SHP77 treated with DMSO at 0.1 percent for 48 hours (cell line): Measurements from ENCODE around the gene TRAPPC12.

Experiments
- DNase-seq: peaks from one replicate; lab custom pipeline; 2025; lab: John Stamatoyannopoulos, UW

The TRAPPC12 gene

DNA sequence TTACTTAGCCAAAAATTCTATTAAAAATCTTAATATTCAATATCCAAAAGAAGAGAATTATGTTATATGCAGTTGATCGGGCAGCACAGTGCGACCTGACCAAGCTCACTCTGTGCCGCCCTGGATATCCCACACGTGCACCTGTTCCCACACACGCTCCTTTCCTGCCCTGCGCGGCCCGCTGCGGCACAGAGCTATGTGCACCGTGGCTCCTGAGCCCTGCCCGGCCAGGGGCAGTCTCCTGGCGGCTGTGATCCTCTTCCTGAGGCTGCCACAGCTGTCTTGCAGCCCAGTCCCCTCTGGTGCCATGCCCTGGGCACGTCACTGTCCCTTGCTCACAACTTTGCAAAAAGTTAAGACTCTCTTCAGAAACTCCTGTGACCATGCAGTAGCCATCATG lies 29.3 kb downstream of the TRAPPC12 start:
- no peak for DNase-seq

DNA sequence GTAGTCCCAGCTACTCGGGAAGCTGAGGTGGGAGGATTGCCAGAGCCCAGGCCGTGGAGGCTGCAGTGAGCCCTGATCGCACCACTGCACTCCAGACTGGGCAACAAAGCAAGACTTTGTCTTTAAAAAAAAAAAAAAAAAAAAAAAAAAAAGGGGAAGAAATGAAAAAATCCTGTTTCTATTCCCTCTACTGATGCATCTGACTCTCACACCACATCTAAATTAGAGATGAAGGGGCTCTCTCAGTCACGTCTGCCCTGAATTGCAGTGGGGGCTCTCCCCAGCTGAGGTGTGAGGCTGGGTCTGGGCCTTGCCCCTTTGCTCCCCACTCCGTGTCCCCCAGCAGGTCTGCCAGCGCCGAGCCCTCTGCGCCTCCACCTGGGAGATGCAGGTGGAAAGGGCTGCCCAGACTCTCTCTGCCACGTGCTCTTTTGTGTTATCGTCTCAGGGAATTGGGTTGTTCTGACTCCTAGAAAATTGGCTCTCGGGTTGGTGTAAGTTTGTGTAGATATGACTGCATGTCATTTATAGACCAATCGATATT lies 30.2 kb downstream of the TRAPPC12 start:
- DNase-seq, result no peak

DNA sequence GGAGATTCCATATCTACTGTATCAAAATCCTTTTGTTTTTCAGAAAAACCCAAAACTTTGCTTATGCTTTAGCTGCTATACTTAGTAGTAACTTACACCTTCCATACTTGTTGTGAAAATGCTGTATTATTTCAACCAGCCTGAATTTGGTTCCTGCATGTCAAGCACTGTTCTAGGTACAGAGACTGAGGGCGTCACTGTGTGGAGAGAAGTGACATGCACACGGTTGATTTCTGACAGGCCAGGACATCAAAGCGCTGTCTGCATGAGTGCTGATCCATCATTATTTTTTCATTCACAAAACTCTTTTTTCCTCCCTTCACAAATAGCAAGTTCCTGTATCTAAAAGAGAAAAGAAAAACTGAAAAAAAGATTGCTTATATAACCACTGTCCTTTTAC lies 31.6 kb downstream of the TRAPPC12 start:
- DNase-seq, result no peak

DNA sequence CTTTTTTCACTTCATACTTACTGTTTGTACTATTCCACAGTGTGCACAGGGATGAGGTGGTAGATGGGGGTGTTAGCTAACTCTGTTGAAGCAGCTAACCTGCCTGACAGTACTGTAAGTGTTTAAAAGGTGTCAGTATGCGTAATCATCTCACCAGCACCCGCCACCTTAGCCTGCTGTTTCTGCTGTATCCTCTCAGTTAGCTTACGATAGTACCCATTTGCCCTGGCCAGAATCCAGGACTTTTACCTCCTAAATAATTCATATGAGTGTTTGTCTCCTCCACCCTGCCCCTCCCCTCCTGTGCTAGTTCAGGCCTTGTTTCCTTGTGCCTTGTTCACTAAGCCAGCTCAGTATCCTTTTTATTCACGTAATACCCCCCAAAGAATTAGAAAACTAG lies 34.2 kb downstream of the TRAPPC12 start:
- no peak for DNase-seq

DNA sequence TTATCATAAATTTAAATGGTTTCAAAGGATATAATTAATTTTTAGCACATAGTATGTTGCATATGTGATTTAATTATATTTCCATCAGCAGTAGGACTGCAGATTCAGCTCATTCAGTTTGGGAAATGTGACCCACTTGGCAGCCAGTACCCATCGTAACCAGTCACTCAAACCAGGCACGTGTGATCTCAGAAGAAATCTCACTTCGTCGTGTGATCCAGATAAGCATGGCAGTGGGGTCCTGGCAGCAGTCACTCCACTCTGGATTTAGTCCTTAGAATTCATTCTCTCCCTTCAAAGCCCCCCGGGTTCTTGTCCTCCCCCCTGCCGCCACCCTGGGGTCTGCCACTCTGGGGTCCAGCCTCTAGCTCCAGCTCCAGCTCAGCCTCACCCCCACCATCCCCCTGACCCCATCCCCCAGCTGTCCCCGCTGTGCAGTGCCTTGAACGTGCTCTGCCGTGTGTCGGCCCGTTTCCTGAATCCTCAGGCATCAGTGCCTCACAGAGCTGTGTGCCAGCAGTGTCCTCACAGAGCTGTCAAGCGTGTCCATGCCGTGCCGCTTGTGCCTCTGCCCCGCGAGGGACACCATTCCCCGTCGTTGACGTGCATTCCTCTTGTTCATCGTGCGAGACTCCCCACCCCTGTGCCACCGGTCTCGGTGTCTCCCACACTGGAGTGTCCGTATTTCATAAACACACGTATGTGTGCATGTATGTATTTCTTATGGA lies 34.8 kb downstream of the TRAPPC12 start:
- DNase-seq, result no peak

DNA sequence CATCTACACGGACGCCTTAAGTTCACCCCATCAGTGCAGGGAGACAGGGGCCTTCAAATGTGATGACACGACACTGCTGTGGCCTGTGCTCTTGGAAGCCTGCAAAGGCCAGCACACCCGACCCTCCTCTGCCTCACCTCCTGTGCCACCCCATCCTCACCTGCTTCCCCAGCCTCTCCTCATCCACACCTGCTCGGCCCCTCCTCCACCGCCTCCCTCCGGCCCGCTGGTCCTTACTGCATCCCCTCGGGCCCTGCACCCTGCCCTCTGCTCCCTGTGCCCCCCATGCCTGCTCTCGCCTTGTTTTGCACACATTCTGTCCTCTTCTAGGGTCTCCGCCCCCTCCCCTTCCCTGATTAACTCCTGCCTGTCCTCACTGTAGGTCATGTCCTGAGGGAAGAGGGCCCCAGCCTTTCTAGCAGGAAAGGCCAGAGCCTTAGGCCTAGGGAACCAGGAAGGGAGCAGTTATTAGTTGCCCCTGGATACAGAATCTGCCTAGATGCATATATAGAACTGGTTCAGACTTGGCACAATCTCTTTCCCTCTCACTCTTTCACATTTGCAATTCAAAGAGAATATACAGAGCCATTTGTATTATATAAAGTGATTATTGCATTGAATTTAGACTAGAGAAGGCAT lies 39.4 kb downstream of the TRAPPC12 start:
- no peak for DNase-seq

DNA sequence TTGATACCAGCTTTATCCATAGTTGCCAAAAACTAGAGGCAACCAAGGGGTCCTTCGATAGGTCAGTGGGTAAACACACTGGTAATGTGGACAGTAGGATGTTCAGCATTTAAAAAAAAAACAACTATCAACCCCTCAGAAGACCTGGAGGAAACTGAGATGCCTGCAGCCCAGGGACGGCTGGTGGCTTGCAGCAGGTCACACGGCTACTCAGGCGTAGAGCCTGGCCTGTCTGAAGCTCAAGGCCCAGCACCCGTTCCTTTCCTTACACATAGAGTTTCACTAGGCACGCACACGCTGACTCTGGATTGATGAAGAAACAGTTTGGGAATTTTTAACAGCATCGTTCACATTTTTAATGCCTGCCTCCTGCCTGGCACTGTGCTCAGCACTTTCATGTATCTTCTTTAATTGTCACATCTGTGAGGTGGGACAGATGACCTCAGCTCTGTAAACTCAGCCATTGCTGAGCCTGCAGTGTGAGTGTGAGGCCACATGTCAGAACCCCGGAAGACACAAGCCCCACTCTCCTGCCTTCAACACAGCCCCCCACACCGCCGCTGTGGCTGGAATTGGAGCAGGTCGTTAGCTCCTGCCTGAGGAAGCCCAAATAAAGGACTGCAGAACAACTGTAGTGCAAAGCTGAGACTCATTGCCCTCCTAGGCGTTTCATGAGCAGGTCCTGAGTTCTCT lies 40.7 kb downstream of the TRAPPC12 start:
- no peak for DNase-seq

DNA sequence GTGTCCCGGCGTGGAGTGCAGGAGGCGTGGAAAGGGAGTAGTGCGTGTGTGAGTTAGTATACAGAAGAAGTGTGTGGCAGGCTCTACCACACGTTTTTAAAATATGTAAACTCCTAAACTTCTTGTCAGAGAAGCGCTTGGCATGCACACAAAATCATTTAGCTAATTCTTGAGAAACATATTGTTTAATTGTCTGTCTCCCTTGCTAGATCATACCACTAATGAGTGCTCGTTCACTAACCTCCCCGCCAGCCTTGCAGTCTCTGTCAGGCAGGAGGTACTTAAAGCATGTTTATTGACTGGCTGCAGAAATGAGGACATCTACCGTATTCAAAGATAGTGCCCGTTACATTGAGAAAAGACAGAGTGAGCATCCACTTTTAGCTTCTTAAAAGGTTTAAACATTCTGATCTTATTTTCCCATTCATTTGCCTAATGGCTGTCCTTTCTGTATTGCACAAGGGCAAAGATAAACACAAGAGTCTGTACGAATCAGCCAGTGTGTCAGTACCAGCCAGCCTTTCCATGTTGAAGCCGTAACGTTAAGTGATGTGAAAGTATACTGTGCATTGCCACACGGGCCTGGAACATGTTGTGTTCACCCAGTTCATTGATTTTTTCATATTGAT lies 41.4 kb downstream of the TRAPPC12 start:
- no peak for DNase-seq

DNA sequence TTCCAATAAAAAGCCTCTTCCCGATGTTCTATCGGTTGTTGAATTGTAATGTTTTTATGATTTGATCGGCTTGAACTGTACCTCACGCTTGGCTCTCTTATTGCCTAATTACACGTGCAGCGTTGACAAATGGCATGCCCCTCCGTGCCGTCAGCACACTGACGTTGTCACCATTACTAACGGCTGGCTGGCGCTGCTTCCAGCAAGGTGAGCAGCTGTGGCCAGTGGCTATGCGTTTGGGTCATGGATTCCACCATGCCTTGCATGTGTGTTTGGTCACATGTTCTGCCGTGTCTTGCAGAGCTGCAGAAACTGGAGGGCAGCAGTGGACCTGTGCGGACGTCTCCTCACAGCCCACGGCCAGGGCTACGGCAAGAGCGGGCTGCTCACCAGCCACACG lies 42.1 kb downstream of the TRAPPC12 start:
- no peak for DNase-seq

DNA sequence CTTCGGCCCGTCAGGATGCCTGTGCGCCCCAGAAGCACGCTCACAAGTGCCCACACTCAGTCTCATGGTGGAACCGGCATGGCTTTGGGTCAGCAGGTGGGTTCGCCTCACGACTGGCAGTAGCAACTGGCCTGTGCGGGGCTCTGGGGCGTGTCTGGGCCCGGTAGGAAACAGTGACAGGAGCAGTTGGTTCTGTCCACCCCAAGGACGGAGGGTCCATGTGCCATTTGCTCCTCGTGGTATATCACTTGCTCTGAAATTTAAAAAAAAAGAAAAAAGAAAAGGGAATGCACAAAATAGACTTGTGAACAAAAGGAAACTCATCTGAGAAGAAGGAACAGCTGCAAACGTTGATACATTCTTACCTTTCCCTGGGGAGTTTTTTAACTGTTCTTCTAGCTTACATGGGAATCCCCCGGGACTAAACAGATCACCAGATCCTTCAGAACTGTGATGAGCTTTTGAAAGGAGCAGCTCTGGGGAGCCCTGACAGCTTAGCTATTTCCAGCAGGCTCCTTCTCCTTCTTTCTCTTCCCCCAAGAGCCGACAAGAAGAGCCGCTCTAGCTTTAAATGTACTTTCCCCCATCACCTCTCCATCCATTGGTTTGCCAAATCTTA lies 42.8 kb downstream of the TRAPPC12 start:
- DNase-seq, result no peak

DNA sequence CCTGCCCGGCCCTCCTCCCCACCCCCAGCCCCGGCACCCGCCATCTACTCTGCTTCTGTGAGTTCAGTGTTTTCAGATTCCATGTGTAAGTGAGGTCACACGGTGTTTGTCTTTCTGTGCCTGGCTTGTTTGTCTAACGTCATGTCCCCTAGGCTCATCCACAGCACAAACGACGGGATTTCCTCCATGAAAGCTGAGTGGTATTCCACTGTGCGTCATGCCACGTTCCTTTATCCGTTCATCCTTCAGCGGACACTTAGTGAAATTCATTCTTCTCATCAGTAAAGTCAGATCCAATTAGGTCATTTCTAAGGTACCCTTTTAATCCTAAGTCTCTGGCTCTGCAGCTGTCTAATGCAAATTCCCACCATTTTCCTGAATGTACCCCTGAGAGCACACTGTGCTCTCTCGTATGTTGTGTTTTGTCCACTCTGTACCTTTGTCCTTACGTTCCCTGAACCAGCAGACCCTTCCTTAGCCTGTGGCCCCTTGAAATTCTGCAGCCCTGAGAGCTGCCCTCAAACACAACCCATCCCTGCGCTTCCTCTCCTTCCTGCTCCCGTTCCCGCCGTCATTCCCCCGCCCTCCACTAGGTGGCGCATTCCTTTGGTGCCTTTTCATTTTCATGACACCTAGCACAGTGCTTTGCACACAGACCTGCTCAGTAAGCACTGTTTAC lies 44.1 kb downstream of the TRAPPC12 start:
- peak; percentile 91 for DNase-seq

DNA sequence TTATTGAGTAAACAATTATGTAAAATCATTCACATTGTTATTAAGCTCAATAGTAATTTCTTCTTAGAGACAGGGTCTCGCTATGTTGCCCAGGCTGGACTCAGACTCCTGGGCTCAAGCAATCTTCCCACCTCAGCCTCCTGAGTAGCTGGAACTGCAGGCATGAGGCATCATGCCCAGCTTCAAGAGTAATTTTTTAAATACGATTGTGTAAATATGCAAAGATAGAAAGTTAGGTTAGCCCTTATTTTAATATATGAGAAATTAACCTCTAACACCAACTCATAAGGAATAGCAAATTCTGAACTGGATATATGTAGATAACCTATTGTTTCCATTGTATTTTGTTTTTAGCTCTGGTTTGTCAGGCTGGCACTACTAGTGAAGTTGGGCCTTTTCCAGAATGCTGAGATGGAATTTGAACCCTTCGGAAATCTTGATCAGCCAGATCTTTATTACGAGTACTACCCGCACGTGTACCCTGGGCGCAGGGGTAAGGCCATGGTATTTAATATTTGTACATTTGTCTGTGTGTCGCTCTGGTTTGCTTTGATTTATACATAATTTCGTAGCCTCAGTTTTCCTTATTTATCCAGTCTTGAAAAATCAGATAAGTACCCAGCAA lies 44.8 kb downstream of the TRAPPC12 start:
- no peak for DNase-seq

DNA sequence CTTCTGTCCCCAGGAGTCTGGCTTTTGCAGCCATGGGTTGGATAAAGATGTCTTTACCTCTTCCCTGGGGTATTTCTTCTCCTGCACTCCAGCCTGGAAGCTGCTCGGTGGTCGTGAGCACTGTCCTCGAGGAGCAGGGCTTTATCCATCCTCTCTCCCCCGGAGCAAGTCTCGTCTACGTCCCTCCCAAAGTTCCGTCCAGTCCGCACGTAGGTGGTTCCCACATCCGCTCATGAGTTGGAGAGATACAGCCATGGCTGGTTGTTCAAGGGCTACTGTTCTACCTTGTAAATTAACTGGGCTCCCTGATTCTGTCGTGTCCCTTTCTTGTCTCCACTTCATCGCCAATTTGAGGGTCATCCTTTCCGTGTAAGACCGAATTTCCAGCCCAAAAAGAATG lies 47.1 kb downstream of the TRAPPC12 start:
- no peak for DNase-seq

DNA sequence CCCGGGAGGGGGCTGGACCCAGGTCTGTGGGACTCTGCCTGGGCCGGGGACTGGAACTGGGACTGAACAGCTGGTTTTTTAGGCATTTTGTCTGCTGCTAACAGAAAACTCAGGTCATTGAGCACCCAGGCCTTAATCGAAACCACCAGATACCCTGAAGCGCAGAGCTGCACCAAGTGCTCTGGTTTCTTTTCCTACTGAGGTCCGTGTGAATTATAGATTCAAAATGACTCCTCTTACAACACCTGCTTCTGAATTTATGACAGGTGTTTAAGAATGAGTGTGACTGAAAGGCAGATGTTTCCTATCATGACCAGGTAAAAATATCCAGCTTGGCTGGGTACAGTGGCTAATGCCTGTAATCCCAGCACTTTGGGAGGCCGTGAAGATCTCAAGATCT lies 47.8 kb downstream of the TRAPPC12 start:
- DNase-seq, result no peak

DNA sequence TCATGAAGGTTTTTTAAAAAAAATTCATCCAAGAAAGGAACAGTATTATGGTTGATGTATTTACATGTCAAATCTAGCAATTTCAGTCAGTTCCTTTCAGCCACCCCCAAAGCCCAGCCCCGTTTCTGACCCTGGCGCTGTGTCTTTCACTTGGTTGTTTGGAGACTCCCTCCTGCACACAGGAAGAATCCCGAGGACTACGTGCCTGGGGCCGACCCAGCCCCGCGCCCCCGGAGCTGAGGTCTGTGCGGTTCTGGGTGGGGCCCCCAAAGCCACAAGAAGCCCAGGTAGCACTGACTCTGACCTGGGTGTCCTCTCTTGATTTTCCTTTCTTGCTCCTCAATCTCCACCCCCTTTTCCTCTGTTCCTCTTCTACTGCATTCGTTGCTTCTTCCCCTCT lies 49.1 kb downstream of the TRAPPC12 start:
- DNase-seq, result no peak

DNA sequence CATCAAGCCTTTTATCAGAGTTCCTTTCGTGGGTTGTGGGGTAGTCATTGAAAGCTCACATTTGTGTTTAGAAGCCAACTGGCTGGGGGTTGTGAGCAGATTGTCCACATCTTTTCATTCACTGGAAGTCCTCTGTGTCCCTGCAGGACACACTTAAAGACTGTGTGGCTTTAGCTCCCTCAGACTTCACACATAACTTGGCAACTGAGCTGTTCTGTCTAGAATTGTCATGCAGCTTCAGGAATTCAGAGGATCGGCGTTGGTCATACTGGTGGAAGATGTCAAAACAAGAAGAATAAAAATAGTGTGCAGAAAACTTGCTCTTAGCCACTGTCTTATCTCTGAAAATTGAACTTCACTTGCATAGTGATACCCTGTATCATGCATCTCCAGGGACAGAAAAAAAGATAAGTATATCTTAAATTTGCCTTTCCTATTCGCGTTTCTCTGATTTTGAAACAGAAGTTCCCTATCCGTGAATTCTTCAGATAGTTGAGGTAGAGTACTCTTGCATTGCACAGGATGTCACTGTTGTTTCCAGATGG lies 49.6 kb downstream of the TRAPPC12 start:
- no peak for DNase-seq

DNA sequence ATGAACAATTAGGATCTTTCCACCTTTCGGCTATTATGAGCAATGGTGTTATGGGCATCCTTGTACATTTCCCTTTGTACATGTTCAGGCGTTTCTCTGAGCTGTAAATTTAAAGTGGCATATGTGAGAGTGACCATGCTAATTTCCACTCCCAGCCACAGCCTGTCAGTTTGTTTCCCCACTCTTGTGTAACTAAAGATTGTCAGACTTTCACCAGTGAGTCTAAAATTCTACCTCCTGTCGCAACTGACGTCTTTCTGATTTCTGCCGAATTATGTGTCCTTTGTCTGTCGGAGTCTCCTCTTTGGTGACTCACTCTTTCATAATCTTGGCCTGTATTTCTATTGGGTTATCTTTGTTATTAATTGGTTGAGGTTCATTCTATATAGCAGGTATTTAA lies 50.7 kb downstream of the TRAPPC12 start:
- no peak for DNase-seq

DNA sequence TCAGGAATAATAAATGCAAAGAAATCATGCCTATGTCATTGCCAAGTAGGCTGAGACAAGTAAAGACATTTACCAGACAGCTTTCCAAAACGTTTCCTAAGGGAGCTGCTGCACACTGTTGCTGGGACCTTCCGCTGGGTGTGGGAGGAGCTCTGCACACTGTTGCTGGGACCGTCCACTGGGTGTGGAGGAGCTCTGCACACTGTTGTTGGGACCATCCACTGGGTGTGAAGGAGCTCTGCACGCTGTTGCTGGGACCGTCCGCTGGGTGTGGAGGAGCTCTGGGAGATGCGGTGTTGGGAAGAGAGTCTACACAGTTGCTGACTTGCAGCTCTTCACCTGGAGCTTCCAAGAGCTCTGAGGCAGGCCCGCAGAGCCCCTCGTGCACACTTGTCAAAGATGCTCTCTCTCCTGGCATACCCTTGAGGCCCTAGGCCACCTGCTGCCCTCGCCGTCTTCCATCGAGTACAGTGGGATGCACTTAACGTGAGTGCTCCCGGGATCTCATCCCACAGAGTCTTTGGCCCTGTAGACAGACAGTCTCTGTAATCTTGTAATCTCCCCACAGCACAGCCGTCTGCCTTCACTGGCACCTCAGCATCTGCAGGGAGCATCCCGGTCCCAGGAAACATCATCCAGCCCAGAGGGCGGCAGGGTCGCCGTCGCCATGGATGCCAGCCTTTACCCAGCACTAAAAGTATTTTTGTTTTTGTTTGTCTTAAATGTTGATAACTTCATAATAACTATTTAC lies 51.4 kb downstream of the TRAPPC12 start:
- DNase-seq, result no peak

DNA sequence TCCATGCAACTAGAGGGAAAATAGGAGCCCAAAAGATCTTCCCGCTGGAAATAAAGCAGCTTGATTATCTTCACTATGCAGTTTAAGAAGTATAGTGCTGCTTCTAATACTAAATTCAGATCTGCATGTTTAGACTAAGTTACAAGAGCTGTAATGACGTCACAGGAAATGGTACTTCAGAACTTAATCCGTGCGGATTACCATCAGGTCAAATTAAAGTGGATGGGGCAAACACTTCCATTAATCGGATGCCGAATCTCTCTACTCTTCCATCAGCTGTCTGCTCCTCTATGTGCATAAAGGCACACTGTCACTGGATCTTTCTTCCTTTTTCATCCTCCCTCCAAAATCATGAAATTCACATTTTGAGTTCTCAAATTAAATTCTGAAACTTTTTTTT lies 52.6 kb downstream of the TRAPPC12 start:
- peak; percentile 74 for DNase-seq

DNA sequence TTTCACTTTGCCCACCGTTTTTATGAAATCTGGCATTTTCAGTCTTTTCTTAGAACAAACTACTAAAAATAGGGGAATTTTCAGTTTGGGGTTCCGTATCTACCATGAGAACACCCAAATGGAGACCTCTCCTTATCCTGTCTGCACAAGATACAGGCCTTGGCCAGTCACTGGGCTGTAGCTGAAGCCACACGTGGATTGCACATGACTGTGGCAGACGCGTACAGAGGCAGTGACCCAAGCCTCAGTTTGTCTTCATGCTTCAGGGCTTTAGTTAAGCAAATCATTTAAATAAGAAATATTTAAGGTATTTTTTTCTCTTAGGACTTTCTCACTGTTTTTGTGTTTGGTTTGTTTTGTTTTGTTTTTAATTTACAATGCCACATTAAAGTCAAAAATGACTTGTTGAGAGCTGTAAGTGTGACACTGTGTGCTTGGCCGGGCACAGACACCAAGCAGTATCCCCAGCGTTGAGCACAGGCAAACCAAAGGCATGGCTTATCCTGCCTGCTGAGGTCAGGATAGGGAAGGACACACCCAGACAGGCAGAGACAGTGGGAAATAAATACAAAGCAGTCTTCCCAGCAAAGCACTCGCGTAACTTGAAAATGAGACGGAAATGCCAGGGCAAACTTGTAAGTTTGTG lies 53.3 kb downstream of the TRAPPC12 start:
- DNase-seq, result peak; percentile 88
